SK-N-SH (cell line): ENCODE results near the gene GCH1.
"Not testable (repeated sequence)": the region's sequence is repeated elsewhere in the genome, so short reads cannot be mapped to it uniquely, and the experiment has no call there.

ENCODE experiments used
- EP300 ChIP-seq, 2 experiments: IDR thresholded peaks; 2 replicates each; pipeline versions ENCODE4 v1.4.0 to v1.6.1; 2012; ENCODE audit warnings: borderline replicate concordance in 1 of 2, low read depth in 1 of 2, low read length in 1 of 2
- EZH2phosphoT487 ChIP-seq: fragments of 200-600 bp; sonication (generic); IDR thresholded peaks from 2 replicates; pipeline ENCODE4 v1.6.1; 2017; ENCODE audit warnings: low read depth, mixed run types, mild to moderate bottlenecking, antibody characterized with exemption, moderate library complexity, borderline replicate concordance
- JUND ChIP-seq: IDR thresholded peaks from 2 replicates; pipeline ENCODE4 v1.4.0; 2012
- NFIC ChIP-seq: IDR thresholded peaks from 2 replicates; pipeline ENCODE4 v1.4.0; 2012; ENCODE audit warnings: borderline replicate concordance
- POLR2AphosphoS5 ChIP-seq: IDR thresholded peaks from 2 replicates; pipeline ENCODE4 v1.6.1; 2012; ENCODE audit warnings: low read depth, low read length
- RAD21 ChIP-seq: IDR thresholded peaks from 2 replicates; pipeline ENCODE4 v1.6.1; 2012; ENCODE audit warnings: mild to moderate bottlenecking, low read length
- RCOR1 ChIP-seq: fragments of 150-350 bp; IDR thresholded peaks from 2 replicates; pipeline ENCODE4 v1.6.1; 2017; ENCODE audit warnings: antibody characterized with exemption, low read length
- SMC3 ChIP-seq: IDR thresholded peaks from 2 replicates; pipeline ENCODE4 v1.6.1; 2012; ENCODE audit warnings: low read depth, low read length, improper control_type of control experiment
- TCF12 ChIP-seq: IDR thresholded peaks from 2 replicates; pipeline ENCODE4 v1.4.0; 2012
- YY1 ChIP-seq: IDR thresholded peaks from 2 replicates; pipeline ENCODE4 v1.4.0; 2012; ENCODE audit warnings: low read depth, mild to moderate bottlenecking
- TF ChIP-seq, protein P1 (sequence below): fragments of 200-600 bp; sonication (generic); IDR thresholded peaks from 2 replicates; pipeline ENCODE4 v1.6.1; 2017; ENCODE audit warnings: antibody characterized with exemption, mild to moderate bottlenecking, moderate library complexity
- TF ChIP-seq, protein P2 (sequence below): IDR thresholded peaks from 2 replicates; pipeline ENCODE4 v1.4.0; 2012; ENCODE audit warnings: low read depth, borderline replicate concordance

DNA sequence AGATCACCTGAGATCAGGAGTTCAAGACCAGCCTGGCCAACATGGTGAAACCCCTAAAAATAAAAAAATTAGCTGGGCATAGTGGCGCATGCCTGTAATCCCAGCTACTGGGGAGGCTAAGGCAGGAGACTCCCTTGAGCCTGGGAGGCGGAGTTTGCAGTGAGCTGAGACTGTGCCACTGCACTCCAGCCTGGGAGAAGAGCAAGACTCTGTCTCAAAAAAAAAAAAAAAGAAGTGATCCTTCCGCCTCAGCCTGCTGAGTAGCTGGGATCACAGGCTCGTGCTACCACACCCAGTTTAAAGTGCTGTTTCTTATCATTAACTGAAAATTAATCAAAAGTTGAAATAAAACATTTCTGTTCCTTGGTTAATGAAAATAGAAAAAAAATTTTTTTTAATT lies 6.3 kb upstream of the GCH1 start:
- TF ChIP-seq, protein P1, sequence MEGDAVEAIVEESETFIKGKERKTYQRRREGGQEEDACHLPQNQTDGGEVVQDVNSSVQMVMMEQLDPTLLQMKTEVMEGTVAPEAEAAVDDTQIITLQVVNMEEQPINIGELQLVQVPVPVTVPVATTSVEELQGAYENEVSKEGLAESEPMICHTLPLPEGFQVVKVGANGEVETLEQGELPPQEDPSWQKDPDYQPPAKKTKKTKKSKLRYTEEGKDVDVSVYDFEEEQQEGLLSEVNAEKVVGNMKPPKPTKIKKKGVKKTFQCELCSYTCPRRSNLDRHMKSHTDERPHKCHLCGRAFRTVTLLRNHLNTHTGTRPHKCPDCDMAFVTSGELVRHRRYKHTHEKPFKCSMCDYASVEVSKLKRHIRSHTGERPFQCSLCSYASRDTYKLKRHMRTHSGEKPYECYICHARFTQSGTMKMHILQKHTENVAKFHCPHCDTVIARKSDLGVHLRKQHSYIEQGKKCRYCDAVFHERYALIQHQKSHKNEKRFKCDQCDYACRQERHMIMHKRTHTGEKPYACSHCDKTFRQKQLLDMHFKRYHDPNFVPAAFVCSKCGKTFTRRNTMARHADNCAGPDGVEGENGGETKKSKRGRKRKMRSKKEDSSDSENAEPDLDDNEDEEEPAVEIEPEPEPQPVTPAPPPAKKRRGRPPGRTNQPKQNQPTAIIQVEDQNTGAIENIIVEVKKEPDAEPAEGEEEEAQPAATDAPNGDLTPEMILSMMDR, result not testable (repeated sequence)
- TF ChIP-seq RCOR1; JUND; POLR2AphosphoS5; RAD21; NFIC; SMC3; YY1; EZH2phosphoT487; EP300 (IDR thresholded peaks at IDR 0.05; ENCODE audit: borderline replicate concordance in 1 of 2, low read depth in 1 of 2, low read length in 1 of 2); TCF12: not testable (repeated sequence)
- TF ChIP-seq, protein P2, sequence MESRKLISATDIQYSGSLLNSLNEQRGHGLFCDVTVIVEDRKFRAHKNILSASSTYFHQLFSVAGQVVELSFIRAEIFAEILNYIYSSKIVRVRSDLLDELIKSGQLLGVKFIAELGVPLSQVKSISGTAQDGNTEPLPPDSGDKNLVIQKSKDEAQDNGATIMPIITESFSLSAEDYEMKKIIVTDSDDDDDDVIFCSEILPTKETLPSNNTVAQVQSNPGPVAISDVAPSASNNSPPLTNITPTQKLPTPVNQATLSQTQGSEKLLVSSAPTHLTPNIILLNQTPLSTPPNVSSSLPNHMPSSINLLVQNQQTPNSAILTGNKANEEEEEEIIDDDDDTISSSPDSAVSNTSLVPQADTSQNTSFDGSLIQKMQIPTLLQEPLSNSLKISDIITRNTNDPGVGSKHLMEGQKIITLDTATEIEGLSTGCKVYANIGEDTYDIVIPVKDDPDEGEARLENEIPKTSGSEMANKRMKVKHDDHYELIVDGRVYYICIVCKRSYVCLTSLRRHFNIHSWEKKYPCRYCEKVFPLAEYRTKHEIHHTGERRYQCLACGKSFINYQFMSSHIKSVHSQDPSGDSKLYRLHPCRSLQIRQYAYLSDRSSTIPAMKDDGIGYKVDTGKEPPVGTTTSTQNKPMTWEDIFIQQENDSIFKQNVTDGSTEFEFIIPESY, result not testable (repeated sequence)
